HG02870 (cell line): ENCODE measurements around the gene CDK2AP2.
"Not testable (repeated sequence)": the region's sequence is repeated elsewhere in the genome, so short reads cannot be mapped to it uniquely, and the experiment has no call there.

Experiments
- ATAC-seq: cut with Tn5 transposase; IDR thresholded peaks from one replicate; pipeline ENCODE4 v1.9.1; 2021; ENCODE audit warnings: mild to moderate bottlenecking, moderate library complexity; ENCODE audit not compliant: unreplicated experiment

CDK2AP2 gene, protein sequence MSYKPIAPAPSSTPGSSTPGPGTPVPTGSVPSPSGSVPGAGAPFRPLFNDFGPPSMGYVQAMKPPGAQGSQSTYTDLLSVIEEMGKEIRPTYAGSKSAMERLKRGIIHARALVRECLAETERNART

DNA sequence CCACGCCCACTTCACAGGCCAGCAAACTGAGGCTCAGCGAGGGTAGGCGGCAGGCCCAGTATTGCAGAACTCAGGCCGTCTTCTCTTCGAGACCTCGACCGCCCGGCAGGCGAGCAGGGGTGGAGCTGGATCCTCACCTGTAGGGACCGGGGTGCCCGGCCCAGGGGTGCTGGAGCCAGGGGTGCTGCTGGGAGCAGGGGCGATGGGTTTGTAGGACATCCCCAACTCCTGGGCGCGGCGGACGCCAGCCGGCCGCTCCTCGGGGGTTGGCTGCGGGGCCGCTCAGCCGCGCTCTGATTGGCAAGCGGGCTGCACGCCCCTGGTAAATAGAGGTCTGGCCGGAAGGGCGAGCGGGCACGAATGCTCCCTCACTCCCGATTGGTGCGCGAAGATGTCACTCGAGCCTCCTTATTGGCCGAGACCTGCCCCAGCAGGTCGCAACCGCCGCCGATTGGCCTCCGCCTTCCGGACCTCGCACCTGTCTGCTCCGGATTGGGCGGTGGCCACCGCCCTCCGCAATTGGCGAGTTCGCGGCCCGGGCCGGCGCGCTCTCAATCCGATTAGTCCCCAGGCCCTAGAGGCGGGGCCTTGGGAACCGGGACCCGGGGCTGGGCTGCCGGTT is at the start of gene CDK2AP2:
CDK2AP2 (minus strand) TSS at position 299 of the 622 bp plus-strand sequence; CDS start at position 219, 80 bp downstream.
- peak; percentile 64 for ATAC-seq

DNA sequence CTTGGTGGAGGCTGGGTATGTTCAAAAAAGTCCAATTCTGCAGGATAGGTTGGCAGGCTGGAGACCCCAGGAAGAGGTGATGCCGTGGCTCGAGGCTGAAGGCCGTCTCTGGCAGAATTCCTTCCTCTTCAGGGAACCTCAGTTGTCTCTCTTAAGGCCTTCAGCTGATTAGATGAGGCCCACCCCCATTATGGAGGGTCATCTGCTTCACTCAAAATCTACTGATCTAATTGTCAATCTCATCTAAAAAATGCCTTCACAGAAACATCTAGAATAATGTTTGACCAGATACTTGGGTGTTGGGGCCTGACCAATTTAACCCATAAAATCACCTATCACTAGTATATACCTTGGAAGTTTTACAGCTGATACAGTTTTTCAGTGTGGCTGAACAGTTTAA is 48.3 kb upstream of the CDK2AP2 start:
- no peak for ATAC-seq

DNA sequence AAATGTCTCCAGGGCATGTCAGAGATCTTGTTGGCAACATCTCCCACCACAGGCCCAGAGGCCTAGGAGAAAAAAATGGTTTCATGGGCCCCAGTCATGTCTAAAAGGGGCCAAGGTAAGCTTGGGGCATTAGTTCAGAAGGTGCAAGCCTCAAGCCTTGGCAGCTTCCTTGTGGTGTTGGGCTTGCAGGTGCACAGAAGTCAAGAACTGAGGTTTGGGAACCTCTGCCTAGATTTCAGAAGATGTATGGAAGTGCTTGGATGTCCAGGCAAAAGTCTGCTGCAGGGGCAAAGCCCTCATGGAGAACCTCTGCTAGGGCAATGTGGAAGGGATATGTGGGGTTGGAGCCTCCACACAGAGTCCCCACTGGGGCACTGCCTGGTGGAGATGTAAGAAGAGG is 43.7 kb upstream of the CDK2AP2 start:
- not testable (repeated sequence) for ATAC-seq

DNA sequence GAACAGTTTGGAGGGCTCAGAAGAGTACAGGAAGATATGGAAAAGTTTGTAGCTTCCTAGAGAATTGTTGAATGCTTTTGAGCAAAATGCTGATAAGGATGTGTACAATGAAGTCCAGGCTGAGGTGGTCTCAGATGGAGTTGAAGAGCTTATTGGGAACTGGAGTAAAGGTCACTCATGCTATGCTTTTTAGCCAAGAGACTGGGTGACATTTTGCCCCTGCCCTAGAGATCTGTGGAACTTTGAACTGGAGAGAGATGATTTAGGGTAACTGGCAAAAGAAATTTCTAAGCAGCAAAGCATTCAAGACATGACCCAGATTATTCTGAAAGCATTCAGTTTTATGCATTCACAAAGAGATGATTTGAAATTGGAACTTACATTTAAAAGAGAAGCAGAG is 43.2 kb upstream of the CDK2AP2 start:
- no peak for ATAC-seq

DNA sequence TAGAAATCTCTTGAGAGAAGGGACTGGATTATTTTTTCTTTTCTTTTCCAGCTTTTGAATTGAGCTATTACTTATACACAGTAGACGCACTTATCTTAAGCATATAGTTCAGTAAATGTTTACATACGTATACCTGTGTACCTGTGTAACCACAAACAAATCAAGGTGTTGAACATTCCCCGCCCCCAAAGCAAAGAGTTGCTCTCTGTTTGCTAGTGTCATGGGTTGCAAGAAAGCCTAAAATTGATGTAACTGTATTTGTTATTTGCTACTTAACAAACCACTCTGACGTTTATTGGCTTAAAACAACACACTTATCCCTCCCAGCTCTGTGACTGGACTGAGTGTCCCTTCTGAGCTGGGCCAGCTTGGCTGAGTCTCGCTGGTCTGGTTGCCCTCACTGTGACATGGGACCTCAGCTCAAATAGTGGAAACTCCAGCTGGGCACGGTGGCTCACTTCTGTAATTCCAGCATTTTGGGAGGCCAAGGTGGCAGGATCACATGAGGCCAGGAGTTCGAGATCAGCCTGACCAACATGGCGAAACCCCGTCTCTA is 40.7 kb upstream of the CDK2AP2 start:
- ATAC-seq: no peak

DNA sequence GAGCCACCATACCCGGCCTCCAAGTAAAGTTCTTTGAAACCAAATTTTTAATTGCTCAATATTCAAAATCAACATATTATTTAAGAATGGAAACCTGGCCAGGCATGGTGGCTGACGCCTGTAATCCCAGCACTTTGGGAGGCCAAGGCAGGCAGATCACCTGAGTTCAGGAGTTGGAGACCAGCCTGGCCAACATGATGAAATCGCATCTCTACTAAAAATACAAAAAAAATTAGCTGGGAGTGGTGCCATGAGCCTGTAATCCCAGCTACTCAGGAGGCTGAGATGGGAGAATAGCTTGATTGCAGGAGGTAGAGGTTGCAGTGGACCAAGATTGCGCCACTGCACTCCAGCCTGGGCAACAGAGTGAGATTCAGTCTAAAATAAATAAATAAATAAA is 40.1 kb upstream of the CDK2AP2 start:
- not testable (repeated sequence) for ATAC-seq

DNA sequence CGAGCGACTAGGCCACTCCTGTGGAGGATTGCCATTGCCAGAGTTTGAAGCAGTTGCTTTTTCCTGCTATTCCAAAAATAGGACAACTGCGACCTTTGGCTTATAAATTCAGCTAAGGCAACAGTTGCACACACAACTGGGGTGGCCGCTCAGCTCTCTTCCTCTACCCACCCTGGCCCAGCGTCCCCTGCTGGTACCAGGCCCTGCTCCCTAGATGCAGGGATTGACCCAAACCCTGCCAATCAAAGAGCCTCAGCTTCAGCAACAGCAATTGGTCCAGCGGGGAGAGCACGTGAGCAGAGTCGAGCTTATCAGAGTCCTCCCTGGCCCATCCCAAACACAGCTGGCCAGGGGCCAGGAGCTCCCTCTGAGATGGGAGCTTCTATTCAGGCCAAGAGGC is 37.3 kb upstream of the CDK2AP2 start:
- ATAC-seq: no peak

DNA sequence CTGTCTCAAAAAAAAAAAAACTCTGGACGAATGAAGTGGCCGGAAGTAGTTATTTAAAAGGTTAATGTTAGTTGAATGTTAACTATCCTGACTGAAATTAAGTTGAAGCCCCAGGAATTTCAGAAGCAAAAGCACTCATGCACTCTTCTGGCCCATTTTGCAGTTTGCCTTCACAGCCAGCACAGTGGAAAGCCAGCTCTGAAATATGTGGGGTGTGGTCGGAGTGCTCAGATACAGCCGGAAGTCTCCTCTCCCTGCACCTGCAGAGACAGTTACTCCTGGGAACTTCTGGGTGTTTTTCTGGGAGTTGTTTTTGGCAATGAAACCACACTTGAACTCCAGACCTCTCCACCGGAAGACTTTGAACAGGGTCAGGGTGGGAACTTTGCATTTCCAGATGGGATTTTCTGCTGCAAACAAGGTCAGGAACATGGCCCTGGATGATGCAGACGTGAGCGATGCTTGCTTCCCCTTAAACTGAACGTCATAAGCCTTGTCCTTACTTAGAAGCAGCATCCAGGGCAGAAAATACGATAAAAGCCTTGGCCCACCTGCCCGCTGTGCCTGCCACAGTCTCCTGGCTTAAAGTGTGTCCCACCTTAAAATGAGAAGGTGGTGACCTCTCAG is 36.8 kb upstream of the CDK2AP2 start:
- no peak for ATAC-seq

DNA sequence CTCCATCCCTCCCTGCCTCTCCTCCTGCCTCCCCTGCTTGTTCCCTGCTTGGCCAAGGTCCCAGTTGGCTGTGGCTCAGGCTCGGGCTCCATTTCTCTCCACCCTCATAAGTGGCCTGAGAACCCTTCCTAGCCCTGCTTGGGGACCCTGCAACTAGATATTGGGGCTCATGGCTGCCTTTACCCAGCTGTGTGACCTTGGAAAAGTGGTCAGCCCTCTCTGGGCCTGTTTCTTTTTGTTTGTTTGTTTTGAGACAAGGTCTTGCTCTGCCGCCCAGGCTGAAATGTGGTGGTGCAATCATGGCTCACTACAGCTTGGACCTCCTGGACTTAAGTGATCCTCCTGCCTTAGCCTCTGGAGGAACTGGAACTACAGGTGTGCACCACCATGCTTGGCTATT is 35.6 kb upstream of the CDK2AP2 start:
- no peak for ATAC-seq

DNA sequence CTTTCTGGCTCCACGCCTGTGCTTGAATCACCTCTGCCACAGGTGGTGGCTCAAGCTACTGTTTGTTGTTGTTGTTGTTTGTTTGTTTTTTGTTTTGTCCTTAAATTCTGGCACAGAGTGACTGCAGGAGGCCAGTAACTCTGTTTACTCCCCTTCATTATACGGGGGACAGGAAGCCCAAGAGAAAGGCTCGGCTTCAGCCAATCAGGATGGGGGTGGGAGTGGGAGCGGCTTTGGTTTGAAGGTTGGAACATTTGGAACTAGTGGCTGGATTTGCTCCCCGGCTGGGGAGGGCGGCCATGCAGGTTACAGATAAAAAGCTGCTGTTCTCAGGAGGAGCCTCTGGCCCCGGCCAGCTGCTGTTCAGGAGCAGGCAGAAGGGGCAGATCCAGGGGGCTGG is 35.0 kb upstream of the CDK2AP2 start:
- no peak for ATAC-seq

DNA sequence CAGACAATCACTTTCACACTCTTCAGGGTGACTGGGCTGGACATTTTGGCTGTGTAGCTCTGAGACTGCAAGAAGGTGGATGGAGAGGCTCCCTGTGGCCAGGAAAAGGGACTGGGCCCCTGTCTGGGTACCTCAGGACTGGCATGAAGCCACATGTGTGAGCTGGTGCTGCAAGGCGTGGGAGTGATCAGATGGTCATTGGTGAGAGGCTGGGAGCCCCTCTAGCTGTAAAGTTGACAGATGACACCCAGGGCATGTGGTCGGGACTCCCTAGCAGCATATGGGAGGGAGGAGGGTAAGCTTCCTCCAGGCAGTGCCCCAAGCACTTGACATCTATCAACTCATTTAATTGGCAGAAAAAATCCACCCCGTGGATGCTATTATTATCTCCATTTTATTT is 34.2 kb upstream of the CDK2AP2 start:
- no peak for ATAC-seq

DNA sequence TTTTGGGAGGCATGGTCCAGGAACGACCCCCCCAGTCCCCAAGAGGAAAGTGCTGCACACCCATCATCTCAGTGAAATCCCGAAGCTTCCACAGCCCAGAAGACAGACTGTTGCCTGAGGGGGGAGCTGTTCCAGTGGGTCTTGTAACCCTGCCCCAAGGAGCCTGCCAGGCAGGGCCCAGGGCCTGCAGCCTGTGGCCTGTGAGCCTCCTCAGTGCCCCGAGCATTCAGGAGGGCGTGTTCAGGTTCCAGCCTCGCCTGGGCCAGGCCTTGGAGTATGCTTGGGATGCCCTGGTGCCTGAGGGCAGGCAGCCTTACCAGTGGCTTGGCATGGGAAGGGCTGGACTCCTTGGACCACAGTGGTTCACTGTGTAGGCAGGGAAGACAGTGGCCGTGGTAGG is 33.2 kb upstream of the CDK2AP2 start:
- no peak for ATAC-seq

DNA sequence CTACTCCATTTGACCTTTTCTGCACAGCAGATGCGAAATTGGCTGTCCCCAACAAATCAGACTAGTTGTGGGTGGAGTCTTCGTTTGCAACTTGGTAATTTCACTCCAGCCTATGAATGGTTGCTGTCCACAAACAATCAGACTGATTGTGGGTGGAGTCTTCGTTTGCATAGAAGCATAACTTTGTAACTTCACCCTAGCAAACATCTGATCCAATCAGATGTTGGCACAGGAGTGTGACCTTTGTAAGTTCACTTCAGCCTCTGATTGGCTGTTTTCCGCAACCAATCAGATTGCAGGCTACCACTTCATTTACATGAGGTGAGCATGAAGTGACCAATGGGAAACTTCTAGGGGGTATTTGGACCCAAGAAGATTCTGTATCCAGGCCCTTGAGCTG is 31.6 kb upstream of the CDK2AP2 start:
- no peak for ATAC-seq

DNA sequence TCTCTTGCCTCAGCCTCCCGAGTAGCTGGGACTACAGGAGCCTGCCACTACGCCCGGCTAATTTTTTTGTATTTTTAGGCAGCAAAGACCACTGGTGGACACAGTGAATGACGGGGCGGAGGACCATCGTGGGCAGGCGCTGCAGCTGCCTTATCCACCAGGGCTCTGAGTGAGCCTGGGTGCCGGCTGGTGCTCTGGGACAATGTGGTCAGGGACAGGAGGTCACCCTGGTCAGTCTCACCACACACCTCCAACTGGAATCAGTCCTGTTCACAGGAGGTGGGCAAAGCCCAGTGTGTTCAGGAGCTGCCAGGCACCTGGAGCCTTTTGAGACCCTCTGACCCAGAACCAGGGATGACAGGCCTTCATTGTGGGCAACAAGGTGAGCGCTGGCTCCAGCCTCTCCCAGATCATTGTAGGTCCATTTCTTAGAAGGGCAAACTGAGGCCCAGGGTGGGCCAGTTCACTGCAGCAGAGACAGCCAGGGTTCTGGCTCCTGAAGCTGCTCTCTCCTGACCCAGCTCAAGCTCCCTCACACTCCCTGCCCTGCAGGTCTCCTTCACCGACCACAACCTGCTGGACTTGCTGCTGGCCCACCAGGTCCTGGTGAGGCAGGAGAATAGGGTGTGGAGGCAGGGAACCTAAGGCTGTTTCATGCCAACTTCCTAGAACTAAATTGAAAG is 31.0 kb upstream of the CDK2AP2 start:
- no peak for ATAC-seq

DNA sequence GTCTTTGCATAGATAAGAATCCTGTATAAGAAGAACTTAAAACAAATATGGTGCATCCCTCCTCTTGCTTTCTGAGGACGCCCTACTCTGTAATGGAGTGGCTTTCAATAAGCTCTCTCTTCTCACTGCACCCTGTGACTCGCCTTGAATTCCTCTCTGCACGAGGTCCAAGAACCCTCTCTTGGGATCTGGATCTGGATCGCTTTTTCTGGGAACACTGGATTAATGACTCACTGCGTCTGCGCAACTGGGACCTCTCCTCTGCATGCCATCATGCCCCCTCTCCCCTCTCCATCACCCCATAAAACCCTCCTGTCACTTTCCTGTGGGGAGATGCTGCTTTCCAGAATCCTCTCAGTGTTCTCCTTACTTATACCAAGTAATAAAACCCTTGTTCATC is 30.3 kb upstream of the CDK2AP2 start:
- ATAC-seq: no peak

DNA sequence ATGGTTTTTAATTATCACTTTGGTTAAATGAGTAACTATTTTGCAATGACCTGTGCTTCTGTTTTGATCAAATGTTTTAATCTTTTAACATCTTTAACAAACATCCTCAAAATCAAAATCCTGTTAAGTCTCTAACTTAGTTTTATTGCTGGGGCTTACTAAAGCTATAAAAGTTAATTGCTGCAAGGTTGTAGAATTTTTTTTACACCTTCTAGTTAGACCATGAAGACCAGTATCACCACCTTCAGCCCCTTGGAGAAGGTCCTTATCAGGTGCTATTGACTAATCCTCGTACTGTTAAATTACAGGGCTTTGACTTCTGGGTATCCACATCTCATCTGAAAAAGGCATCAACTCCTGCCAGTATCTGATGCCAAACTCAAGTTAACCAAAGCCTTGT is 27.6 kb upstream of the CDK2AP2 start:
- no peak for ATAC-seq

DNA sequence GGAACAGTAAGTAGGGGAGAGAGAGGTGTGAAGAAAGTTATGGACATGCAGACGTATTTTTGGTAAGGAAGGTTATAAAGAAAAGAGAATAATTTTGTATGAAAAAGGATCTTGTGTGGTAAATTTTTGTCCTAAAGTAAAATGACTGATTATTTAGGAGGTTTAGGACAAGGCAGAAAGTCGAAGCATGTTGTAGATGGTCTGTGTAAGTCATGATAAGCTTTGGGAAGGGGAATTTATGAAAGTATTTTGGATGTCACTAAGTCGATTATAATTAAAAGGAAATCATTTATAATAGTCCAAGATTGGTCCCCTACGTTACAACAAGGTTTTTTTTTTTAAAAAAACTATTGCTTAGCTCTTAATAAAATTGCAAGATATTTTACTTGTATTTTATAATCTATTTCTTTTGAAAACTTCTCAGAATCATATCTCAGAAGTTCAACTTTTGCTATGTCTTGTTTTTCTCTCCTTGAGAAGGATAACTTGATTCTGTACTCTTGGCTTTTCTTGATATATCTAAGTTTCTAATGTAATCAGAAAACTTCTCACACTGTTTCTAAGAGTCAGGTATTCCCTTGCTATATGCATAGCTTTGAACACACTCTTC is 26.2 kb upstream of the CDK2AP2 start:
- ATAC-seq: no peak

DNA sequence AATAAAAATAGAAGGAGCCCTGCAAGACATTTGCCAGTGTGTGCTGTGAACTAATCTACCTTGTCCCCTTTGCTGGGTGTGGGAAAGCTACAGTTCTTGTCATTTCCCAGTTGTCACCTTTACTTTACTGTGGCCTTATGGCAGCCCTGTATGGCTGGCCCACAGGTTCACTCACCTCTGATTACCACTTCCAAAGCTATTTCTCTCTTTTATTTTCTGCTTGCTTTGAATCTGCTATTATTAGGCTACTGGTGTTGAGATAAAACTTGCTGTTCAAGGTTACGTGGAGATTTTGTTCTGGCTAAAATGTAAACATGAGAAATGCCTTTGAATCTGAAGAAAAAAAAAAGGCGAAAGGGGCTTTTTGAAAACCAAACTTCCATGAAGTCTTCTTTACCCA is 24.9 kb upstream of the CDK2AP2 start:
- ATAC-seq: no peak

DNA sequence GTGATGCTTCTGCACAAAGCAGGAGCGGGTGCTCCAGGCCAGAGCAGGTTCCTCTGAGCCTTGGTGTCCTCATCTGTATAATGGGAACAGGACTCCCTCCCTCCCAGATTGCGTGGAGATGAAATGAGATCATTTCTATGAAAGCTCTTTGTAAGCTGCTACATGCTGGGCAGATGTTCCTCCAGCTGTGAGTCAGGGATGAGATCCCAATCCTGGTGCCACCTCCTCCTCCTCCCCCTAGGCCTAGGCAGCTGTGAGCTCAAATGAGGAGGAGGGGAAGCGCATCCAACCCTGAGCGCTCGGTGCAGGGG is 22.3 kb upstream of the CDK2AP2 start:
- ATAC-seq: no peak

DNA sequence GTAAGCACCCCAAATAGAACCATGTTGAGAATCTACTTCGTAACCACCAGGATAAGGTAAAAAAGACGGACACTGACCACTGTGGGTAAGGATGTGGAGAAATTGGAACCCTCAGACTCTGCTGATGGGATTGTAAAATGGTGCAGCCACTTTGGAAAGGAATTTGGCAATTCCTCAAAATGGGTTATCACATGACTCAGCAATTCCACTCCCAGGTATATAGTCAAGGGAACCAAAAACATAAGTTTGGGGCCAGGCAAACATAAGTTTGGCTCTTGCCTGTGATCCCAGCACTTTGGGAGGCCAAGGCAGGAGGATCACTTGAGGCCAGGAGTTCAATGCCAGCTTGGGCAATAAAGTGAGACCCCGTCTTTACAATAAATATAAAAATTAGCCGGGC is 20.4 kb upstream of the CDK2AP2 start:
- ATAC-seq: no peak

DNA sequence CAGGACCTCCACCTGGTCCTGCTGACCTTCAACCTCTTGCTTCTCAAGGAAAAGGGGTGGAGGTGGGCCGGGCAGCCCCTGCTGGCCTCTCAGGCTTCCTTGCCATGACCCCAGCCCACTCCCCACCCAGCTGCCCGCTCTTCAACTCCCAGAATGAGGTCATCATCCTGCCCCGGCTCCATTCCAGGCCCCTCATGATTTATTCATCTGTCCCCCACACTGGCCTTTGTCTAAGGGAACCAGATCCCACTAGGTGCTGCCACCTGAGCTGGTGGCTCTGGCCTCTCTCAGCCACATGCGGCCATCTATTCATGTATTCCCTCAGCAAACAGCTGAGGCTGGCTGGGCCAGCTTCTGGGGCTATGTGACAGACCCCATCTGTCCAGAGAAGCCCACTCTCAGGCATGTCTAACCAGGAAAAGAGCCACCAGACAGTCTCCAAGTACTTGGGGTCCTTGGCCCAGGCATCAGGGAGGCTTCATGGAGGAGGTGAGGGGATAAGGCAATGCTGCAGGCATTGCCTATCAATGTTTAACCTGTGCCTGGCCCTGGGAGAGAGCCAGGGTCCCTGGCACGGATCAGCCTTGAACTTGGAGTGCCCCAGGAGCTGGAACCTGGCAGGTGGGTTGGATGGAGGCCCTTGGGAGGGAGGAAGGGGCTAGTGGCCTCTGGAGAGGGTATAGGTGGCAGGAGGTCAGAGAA is 17.5 kb upstream of the CDK2AP2 start:
- ATAC-seq: no peak
